PC-9 (cell line): Measurements from ENCODE around the gene CDH18. TPM values are rescaled to one million over a fixed set of nuclear protein-coding genes. Genes with fewer than 3 reads are reported as not detected.

Experiments used
- BruUV-seq: library from RNA; stranded (reverse); fragments of 400-500 nt; replicated peaks from 2 replicates; lab custom pipeline; 2021; lab: Mats Ljungman, UMichigan
- CTCF ChIA-PET: fragments of 300-600 bp; sonication (Branson Sonifier 250); formaldehyde crosslinking; loops from one replicate; lab custom pipeline; 2022; ENCODE audit warnings: antibody characterized with exemption; lab: Charles Lee
- POLR2A ChIA-PET: fragments of 300-600 bp; sonication (Branson Sonifier 250); formaldehyde crosslinking; loops from one replicate; lab custom pipeline; 2022; ENCODE audit warnings: antibody characterized with exemption; ENCODE audit not compliant: unreplicated experiment; lab: Charles Lee
- DNase-seq, 2 experiments: peaks; one replicate each; pipeline versions ENCODE4 v3.0.0 to v3.0.0-alpha.2; 2015 to 2022; ENCODE audit warnings: mixed read lengths in 1 of 2
- H2AFZ ChIP-seq: fragments of 200-600 bp; sonication (generic); 2 replicates; pipeline ENCODE4 v1.8.1; 2017; ENCODE audit warnings: antibody characterized with exemption
- H3F3A ChIP-seq: fragments of 200-600 bp; sonication (generic); 2 replicates; pipeline ENCODE4 v1.8.1; 2017; ENCODE audit warnings: antibody characterized with exemption, mild to moderate bottlenecking, low read depth; ENCODE audit not compliant: insufficient read depth
- H3K27ac ChIP-seq: fragments of 200-600 bp; sonication (generic); 2 replicates; pipeline ENCODE4 v1.6.1; 2016; ENCODE audit warnings: mixed run types
- H3K27me3 ChIP-seq: fragments of 200-600 bp; sonication (generic); 2 replicates; pipeline ENCODE4 v1.6.1; 2016; ENCODE audit warnings: low read depth, mixed run types; ENCODE audit not compliant: insufficient read depth
- H3K36me3 ChIP-seq: fragments of 200-600 bp; sonication (generic); 2 replicates; pipeline ENCODE4 v1.6.1; 2016; ENCODE audit warnings: low read depth, mixed run types
- H3K4me1 ChIP-seq: fragments of 200-600 bp; sonication (generic); replicated peaks from 2 replicates; pipeline ENCODE4 v1.6.1; 2016; ENCODE audit warnings: mixed run types; ENCODE audit not compliant: insufficient read depth
- H3K4me2 ChIP-seq: fragments of 200-600 bp; sonication (generic); 2 replicates; pipeline ENCODE4 v1.6.1; 2017; ENCODE audit warnings: mixed run types
- H3K4me3 ChIP-seq: fragments of 200-600 bp; sonication (generic); 2 replicates; pipeline ENCODE4 v1.6.1; 2016; ENCODE audit warnings: mixed run types
- H3K79me2 ChIP-seq: fragments of 200-600 bp; sonication (generic); 2 replicates; pipeline ENCODE4 v1.6.1; 2017; ENCODE audit warnings: low read depth, mixed run types
- H3K9me2 ChIP-seq: fragments of 200-600 bp; sonication (generic); 2 replicates; pipeline ENCODE4 v1.8.1; 2017; ENCODE audit warnings: mild to moderate bottlenecking; ENCODE audit not compliant: insufficient read depth
- H3K9me3 ChIP-seq: fragments of 200-600 bp; sonication (generic); 2 replicates; pipeline ENCODE4 v1.8.1; 2016; ENCODE audit warnings: low read depth; ENCODE audit not compliant: insufficient read depth
- H4K20me1 ChIP-seq: fragments of 200-600 bp; sonication (generic); 2 replicates; pipeline ENCODE4 v1.8.1; 2017; ENCODE audit not compliant: insufficient read depth
- CTCF ChIP-seq: fragments of 200-600 bp; sonication (generic); conservative IDR thresholded peaks from 2 replicates; pipeline ENCODE4 v1.6.1; 2017; ENCODE audit warnings: mixed run types, antibody characterized with exemption, mild to moderate bottlenecking, moderate library complexity
- EZH2 ChIP-seq: fragments of 200-600 bp; sonication (generic); IDR thresholded peaks from 2 replicates; pipeline ENCODE4 v1.8.0; 2017; ENCODE audit warnings: antibody characterized with exemption, low read depth
- intact Hi-C: fragments of 100-400 bp; cut with micrococcal nuclease; formaldehyde crosslinking; loops from one replicate; pipeline ENCODE4 v1.10.0; 2022; ENCODE audit not compliant: unreplicated experiment
- total RNA-seq: library from RNA; stranded (reverse); gene quantifications from 2 replicates; pipeline ENCODE4 v1.2.3, GENCODE V29; 2021

CDH18 gene
- total RNA-seq, 1 experiment from 2014 or later: not detected

- Histone ChIP-seq H4K20me1 (no peaks in the 10 kb centered on the region; the same call in 1 of the 2 replicates), H3K27ac (no peak overlapping the region), H3K36me3 (no peaks in the 10 kb centered on the region), H2AFZ (no peak overlapping the region), H3F3A (no peaks in the 10 kb centered on the region), H3K9me3 (no peaks in the 10 kb centered on the region), H3K27me3 (no peaks in the 10 kb centered on the region), H3K4me1 (no peaks in the 10 kb centered on the region), H3K9me2 (no peaks in the 10 kb centered on the region), H3K4me2 (no peak overlapping the region), H3K4me3 (no peak overlapping the region), H3K79me2 (no peaks in the 10 kb centered on the region)
- no peak for DNase-seq
- TF ChIP-seq EZH2 (no peak), CTCF (no peak)
- BruUV-seq: no TSS peak
- ChIA-PET POLR2A (interaction anchor here (0.7 kb wide), 1 partner anchor 1851 kb away, joined by 4 read pairs; no protein-coding TSS in a partner anchor), CTCF (no interaction called here)
- intact Hi-C loops: no loop called here
These were observed 102.8 kb downstream of the CDH18 start for GRCh38 chr5:19885040-19885824.

- DNase-seq: peak in 1 of 2 experiments; percentile 57
- H3K27ac ChIP-seq: no peak overlapping the region
- H2AFZ ChIP-seq: no peak overlapping the region
- BruUV-seq: no TSS peak
- H3K27me3 ChIP-seq: no peaks in the 10 kb centered on the region
- H3K4me2 ChIP-seq: no peak overlapping the region
- H3K4me3 ChIP-seq: no peak overlapping the region
- H3F3A ChIP-seq: no peaks in the 10 kb centered on the region
- H4K20me1 ChIP-seq: no peaks in the 10 kb centered on the region; the same call in 1 of the 2 replicates
- ChIA-PET CTCF (no interaction called here), POLR2A (no interaction called here)
- no peaks in the 10 kb centered on the region for H3K9me3 ChIP-seq
- H3K9me2 ChIP-seq: no peaks in the 10 kb centered on the region
- no peaks in the 10 kb centered on the region for H3K4me1 ChIP-seq
- TF ChIP-seq EZH2: no peak
- H3K79me2 ChIP-seq: no peaks in the 10 kb centered on the region
- intact Hi-C loops: no loop called here
- no peaks in the 10 kb centered on the region for H3K36me3 ChIP-seq
These were observed 107.1 kb downstream of the CDH18 start for GRCh38 chr5:19880859-19881436.

- intact Hi-C loops: no loop called here
- H3K79me2 ChIP-seq: no peaks in the 10 kb centered on the region
- POLR2A ChIA-PET: interaction anchor here (0.7 kb wide), 1 partner anchor 540 kb away, joined by 3 read pairs; no protein-coding TSS in a partner anchor
- H3K27me3 ChIP-seq: no peaks in the 10 kb centered on the region
- H3K4me2 ChIP-seq: no peak overlapping the region
- no peaks in the 10 kb centered on the region for H3K4me1 ChIP-seq
- no peak for TF ChIP-seq CTCF
- H3F3A ChIP-seq: no peaks in the 10 kb centered on the region
- H3K4me3 ChIP-seq: no peak overlapping the region
- H3K36me3 ChIP-seq: no peaks in the 10 kb centered on the region
- no peaks in the 10 kb centered on the region for H3K9me2 ChIP-seq
- H2AFZ ChIP-seq: no peak overlapping the region
- no peak overlapping the region for H3K27ac ChIP-seq
- no peaks in the 10 kb centered on the region; the same call in 1 of the 2 replicates for H4K20me1 ChIP-seq
- CTCF ChIA-PET: no interaction called here
- no peak for DNase-seq
- no peaks in the 10 kb centered on the region for H3K9me3 ChIP-seq
- BruUV-seq: no TSS peak
These were observed 107.5 kb downstream of the CDH18 start for GRCh38 chr5:19880458-19880857.
